Ramos (cell line): ENCODE data around the gene RGS2.

ENCODE experiments used
- in situ Hi-C: fragments of 300-500 bp; cut with MboI; formaldehyde crosslinking; loops from one replicate; pipeline ENCODE4 v1.14.3; 2022; ENCODE audit warnings: low sequenced_read_pairs; ENCODE audit not compliant: unreplicated experiment

Gene RGS2

DNA sequence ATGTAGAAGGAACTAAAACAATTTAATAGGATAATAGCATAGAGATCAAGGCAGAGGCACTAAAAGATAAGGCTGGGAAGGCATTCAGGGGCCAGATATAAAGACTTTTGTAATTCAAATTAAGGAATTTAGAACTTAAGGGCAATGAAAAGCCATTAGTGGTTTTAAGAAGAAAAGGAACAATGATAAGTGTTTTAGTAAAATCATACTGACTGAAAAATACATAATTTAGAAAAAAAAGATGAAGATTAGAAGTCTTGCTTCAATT lies 14.1 kb upstream of the RGS2 start:
- in situ Hi-C loops: no loop called here

DNA sequence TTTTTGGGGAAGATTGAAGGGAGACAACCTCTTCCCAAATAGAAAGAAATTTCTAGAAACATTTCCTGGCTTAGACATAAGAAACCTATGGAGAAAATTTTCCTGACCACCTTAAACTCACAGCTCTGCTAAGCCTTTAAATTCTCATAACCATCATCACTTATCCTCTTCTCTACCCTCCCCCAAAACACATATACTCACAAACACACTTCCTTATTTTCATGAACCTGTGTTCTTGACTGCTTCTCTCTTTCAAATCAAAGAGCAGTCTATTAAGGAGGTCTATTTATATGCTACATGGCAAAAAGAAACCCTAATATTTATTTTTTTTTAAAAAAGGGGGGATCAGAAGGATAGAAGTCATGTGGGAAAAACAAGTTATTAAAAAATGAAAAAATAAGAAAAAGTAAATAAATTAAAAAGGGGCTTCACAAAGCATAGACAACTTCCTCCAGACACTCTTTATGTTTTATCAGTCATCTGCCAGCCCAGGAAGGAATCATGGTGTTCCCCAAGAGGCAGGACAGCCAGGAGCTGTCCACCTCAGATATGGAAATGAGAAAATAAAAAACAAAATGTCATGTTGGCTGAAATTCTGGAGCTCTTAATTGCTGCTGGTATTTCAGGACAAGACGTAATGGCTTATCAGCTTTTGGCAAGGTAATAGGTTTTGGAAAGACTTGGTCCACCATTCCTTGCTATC lies 12.8 kb upstream of the RGS2 start:
- in situ Hi-C loops: no loop called here

DNA sequence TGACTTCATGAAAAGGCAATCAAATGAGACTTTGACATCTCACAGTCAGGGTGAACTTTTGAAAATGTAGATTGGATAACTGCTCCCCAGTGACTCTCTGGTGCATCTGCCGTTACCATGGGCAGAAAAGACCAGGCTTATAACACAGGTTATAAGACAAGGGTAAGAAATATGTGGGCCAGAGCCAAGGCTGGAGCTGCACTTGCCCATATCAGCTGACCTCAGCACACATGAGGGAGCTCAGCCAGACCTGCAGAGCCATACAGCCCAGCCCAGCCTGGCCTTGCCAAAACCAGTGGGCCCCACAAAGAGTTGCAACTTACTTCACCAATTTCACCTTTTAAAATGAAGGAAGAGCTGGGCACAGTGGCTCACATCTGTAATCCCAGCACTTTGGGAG lies 11.7 kb upstream of the RGS2 start:
- in situ Hi-C loops: no loop called here

DNA sequence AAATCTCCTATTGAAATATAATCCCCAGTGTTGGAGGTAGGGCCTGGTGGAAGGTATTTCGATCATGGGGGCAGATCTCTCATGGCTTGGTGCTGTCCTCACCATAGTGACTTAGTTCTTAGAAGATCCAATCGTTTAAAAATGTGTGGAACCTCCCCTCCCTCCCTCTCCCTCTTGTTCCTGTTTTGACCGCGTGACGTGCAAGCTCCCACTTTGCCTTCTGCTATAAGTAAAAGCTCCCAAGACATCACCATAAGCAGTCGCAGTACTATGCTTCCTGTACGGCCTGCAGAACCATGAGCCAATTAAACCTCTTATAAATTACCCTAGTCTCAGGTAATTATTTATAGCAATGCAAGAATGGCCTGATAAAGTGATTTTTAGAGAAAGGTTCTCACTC lies 10.9 kb upstream of the RGS2 start:
- in situ Hi-C loops: no loop called here

DNA sequence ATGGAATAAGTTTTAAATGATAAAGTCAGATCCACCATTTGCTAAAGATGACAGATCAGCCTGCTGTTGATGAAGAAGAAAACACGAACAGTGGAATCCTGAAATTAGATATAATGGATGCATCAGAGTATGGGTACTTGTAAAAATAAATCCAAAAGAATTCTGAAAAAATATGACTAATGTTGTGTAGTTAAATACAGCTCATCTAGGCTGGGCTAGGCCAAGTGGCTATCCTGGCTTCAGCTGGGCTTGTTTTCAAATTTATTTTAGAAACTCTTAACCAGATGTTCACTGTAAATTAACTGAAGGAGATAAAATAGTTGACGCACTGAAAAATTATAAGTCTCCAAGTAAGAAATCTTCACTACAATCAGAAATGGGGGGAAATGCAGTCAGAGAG lies 7.4 kb upstream of the RGS2 start:
- in situ Hi-C loops: no loop called here

DNA sequence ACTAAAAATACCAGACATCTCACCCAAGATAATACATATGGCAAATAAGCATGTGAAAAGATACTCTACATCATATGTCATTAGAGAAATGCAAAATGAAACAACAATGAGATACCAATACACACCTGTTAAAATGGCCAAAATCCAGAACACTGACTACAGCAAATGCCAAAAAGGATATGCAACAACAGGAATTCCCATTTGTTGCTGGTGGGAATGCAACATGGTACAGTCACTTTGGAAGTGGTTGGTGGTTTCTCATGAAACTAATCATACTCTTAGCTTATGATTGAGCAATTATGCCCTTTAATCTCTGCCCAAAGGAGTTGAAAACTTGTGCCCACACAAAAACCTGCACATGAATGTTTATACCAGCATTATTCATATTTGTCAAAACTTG lies 6.4 kb upstream of the RGS2 start:
- in situ Hi-C loops: no loop called here

DNA sequence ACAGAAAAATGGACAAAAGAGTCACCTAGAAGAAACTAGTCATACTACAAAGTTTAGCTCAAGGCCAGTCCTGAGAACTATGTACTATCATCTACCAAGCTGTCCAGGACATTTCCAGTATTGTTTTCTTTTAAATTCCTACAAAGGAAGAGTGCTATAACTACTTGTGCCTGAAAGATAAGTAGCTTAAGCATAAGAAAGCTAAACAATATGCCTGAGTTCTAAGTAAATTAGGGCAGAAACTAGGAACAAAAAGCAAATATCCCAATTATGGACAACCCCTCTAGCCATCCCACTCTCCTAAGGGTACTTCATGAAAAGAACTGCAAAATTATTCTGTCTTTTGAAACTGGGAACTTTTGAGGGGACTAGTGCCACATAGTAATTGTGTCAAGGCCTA lies 5.3 kb upstream of the RGS2 start:
- in situ Hi-C loops: no loop called here

DNA sequence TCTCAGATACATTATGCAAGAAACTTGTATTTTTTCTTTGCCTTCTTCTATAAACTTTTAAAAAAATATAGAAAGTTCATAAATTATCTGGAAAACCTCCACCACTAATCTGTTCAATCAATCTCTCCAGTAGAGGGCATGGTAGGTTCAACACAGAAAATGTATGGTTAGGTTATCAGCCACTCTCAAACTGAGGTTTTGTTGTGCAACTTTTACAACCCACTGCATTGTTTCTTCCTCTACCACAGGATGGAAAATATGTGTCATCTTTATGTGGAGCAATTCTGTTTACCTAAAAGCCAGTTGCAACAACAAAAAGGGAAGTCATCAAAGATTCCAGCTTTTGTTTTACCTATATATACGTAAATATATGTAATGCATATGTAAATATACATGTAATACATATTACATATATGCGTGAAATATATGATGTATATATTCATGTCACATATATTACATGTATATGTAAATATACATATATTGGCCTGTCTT lies 3.0 kb upstream of the RGS2 start:
- in situ Hi-C loops: no loop called here

DNA sequence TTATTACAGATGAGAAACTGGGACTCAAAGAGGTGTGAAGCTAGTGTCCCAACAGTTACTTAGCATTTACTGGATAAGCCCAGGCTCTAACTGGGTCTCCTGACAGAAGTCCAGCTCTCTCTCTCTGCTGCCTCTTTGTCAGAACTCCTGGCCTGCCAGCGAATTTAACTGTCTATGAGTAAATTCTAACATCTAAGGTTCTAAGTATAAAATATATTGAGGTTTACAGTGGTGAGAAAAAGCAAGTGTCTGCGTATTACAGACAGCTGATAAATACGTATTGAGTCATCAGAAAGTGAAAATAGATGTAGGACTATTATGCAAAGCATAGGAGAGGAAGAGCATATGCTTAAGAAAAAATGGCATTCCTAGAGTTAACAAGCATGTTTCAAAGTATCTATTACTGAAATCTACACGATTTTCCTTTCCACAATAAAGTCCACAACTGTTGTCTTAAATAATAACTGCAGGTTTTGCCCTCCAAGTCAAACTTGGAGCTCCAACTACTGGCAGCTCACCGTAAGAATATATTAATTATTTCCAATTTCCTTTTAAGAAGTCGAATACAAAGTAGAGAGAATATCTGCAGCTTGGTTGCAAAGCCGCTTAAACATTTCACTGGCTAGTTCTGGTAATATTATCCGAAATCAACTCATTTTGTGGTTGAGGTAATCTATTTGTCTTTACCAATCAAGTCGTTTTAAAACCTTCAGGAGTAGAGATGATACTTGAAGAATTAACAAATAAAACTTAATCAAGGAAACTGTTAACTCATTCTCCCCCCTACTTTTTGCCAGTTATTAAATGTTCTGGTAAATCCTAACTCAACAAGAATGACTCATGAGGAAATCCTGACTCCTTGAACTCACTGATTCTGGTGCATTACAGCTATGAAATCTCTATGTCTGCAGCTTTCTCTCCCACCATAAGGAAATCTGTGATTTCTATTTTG lies 1.4 kb upstream of the RGS2 start:
- in situ Hi-C loops: no loop called here

DNA sequence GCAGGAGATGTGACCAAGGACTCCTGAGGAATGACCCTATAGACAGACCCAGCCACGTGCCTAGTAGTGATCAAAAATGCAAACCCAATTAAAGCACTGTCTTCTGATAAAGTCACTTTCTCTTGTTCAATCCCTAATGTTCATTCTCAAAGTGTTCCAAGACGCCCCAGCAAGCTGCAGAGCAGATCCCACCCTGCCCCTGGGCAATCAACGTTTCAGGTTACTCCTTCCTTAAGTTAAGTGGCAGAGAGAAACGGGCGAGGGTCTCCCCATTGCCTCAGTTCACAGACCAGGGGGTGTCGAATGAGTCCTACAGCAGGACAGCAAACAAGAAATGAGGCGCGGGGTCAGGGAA lies 699 bp upstream of the RGS2 start:
- in situ Hi-C loops: no loop called here

DNA sequence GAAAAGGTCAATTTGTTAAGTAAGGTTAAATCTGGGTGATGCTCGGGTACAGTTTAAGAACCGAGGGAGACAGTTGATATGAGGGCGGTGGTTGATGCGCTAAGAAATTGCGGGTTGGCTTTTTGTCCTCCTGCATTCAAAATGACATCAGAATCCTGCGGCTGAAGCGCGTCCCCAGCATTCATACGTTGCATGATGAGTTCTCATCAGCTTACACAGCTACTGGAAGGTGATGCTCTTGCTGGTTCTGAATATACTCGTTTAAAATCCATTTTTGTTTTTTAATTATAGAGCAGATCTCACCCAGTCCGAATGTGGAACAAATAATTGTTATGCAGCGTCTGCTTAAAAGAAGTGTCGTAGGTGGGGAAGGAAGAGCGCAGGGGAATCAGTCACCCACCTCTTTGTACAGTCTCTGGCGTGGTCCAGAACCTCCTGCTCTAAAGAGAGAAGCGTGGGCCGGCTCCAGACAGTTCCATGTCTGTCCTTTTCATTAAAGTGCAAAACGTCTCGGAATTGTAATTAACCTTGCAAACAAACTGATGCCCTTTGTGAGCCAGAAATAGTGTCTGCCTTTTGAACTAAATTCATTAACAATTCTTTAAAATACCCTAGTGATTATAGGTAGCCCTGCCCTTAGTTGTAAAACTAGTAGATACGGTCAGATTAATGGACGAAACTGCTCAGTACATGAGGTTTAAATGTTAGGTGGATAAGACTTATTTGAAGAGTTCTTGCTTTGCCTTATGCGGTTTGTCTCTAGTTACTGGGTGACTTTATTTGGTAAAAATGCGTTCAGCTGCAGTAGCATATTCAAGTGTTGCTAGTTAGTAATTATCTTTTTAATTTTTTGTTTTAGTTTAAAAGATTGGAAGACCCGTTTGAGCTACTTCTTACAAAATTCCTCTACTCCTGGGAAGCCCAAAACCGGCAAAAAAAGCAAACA lies 741 bp downstream of the RGS2 start:
- in situ Hi-C loops: no loop called here

DNA sequence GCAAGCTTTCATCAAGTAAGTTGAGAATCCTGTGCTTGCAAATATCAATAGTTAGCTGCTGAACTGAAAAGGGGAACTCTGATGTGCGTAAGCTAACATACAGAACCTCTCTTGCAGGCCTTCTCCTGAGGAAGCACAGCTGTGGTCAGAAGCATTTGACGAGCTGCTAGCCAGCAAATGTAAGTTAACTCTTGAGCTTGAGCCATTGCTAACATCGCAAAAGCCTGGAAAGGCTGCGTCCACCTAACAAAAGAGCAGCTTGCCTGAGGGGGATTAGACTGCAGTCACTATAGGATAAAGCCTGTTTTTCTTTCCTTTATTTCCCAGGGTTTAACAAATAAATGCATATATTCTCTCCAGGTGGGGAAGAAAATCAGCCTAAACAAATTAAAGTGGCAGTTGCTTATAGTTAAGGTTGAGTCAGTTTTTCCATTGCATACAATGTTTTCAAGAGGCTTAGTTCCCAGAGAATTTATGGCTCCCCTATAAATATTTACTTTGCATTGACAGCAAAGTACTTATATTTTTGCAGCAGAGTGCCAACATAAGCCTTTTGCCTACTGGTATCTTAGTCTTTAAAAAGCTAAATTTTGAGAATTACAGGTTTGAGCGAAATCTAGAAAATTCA lies 1.5 kb downstream of the RGS2 start:
- in situ Hi-C loops: no loop called here

DNA sequence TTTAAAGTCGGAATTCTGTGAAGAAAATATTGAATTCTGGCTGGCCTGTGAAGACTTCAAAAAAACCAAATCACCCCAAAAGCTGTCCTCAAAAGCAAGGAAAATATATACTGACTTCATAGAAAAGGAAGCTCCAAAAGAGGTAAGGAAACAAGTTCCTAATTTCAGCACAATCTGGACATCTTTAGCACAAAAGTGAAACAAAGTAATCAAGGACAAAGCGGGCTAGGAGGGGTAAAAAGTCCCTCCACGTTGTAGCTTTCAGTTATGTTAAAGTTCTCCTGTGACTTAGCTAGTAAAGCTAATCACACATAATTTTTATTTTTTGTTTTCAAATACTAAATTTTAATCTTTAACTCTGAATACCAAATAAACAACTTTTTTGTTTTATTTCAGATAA lies 2.2 kb downstream of the RGS2 start:
- in situ Hi-C loops: no loop called here

DNA sequence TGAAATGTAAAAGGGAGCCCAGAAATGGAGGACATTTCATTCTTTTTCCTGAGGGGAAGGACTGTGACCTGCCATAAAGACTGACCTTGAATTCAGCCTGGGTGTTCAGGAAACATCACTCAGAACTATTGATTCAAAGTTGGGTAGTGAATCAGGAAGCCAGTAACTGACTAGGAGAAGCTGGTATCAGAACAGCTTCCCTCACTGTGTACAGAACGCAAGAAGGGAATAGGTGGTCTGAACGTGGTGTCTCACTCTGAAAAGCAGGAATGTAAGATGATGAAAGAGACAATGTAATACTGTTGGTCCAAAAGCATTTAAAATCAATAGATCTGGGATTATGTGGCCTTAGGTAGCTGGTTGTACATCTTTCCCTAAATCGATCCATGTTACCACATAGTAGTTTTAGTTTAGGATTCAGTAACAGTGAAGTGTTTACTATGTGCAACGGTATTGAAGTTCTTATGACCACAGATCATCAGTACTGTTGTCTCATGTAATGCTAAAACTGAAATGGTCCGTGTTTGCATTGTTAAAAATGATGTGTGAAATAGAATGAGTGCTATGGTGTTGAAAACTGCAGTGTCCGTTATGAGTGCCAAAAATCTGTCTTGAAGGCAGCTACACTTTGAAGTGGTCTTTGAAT lies 2.9 kb downstream of the RGS2 start:
- in situ Hi-C loops: no loop called here

DNA sequence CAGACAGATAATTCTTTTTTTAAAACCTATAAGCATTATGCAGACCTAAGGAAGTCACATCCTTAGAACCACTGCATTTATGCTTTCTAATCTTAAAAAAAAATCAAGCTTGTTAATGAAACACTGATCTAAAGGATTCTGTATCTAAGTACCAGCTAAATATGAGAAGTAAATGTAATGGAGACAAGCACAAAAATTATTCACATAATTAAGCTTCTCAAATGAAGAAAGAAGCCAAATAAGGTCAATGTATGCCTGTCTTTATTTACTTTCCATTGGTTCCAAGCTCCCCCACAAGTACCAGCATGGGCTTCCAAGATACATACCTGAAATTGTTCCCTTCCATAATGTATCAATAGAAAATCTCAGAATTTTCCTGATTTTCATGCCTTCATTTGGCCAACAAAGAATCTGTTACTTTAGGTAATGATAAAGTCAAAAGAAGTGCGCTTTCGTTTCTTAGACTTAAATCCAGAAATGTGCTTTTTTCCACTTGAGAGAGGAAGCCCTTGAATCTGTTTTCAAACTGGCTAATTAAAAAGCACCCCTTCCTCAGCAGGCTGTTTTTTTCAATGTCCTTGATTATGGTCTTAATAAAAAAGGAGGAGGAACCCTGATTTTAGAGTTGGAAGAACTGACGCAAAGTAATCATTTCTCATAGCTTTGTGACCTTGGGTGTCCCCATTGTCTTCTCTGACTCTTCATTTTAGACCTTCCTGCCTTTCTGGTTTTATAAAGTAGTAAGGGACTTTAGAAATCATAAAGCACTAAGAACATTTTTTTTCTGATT lies 3.8 kb downstream of the RGS2 start:
- in situ Hi-C loops: no loop called here

DNA sequence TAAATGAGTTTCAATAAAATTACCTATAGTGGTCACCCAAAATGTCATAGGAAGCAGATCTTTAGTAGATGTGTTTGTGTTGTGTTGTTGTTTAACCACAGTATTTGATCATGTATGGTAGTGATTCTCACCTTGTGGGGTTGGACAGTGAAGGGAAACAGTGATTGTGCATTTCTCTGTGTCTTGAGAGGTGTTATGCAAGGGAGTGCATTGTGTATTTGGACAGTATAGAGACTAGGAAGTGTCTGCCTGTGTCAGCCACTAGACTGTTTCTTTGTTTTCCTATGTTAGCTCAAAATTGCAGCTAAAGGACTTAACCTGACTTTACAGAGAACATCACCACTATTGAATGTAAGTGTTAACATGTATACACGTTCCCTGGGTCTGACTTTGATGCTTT lies 6.0 kb downstream of the RGS2 start:
- in situ Hi-C loops: no loop called here

DNA sequence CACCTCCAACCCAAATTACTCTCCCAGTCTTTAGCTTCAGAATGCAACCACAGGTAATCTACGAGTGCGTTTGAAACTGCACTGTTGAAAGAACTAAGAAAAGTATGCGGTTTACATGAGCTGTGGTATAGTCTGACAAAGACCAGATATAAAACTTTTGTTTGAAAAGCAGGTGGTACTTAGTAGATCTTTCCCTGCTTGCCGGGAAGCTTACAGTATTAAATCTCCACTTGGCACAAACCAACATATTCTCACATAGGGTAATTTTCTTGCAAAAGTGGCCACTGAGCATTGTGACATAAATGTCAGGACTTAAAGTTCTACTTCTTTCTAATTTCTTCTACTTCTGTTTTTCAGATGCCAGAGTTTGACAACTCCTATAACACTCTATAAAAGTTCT lies 8.4 kb downstream of the RGS2 start:
- in situ Hi-C loops: no loop called here

DNA sequence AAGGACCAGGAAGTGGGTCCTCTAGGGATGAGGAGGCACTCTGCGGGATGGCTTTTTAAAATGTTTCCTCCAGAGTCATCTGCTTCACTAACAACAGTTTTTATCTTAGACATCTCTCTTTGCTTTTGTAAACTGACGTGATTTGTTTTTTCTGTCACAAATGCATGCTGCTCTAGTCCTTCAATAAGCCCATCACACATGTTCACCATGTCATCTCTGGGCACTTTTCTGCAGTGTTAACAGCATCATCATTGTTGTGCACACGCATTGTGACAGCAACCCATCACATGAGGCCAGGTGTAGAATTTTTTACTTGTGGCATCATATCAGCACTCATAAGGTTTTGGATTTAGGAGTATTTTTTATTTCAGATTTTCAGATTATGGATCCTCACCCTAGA lies 12.5 kb downstream of the RGS2 start:
- in situ Hi-C loops: no loop called here

DNA sequence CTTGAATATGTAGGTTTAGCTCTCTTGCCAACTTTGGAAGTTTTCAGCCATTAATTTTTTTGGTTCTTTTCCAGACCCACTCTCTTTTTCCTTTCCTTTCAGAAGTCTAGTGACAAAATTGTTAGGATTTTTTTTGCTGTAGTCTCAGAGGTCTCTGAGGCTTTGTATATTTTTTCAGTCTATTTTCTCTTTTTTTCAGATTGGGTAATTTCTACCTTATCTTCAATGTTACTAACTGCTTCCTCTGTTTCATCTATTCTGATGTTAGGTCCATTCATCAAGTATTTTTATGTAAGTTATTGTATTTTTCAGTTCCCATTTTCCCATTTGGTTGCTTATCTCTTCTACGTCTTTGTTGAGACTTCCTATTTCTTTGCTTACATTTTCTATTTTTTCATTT lies 15.7 kb downstream of the RGS2 start:
- in situ Hi-C loops: no loop called here
